ENCODE data around the gene MNS1. TPM values are rescaled to one million over a fixed set of nuclear protein-coding genes. Genes with fewer than 3 reads are reported as not detected.

Gene MNS1
- total and polyA plus RNA-seq, 3 experiments from 2014 or later: 0.74 to 0.82 TPM; not detected in 1

Other genes with a start within 250 kb of the MNS1 start
- 10 to 100 TPM; 30.3 to 35.2 TPM for gene RFX7, start 221.3 kb downstream of the MNS1 start, total RNA-seq
- 3.5 TPM for gene RFX7, start 221.3 kb downstream of the MNS1 start, polyA plus RNA-seq
- gene TEX9, start 99.7 kb downstream of the MNS1 start, total RNA-seq: 1 to 10 TPM; 1.2 to 1.8 TPM
- 0.25 TPM for gene TEX9, start 99.7 kb downstream of the MNS1 start, polyA plus RNA-seq